GM18867 (cell line): Measurements from ENCODE around the gene RPUSD1.
"Not testable (repeated sequence)": the region's sequence is repeated elsewhere in the genome, so short reads cannot be mapped to it uniquely, and the experiment has no call there.

Source experiments
- ATAC-seq: cut with Tn5 transposase; IDR thresholded peaks from one replicate; pipeline ENCODE4 v1.9.1; 2021; ENCODE audit warnings: mild to moderate bottlenecking, moderate library complexity; ENCODE audit not compliant: unreplicated experiment

Gene RPUSD1

DNA sequence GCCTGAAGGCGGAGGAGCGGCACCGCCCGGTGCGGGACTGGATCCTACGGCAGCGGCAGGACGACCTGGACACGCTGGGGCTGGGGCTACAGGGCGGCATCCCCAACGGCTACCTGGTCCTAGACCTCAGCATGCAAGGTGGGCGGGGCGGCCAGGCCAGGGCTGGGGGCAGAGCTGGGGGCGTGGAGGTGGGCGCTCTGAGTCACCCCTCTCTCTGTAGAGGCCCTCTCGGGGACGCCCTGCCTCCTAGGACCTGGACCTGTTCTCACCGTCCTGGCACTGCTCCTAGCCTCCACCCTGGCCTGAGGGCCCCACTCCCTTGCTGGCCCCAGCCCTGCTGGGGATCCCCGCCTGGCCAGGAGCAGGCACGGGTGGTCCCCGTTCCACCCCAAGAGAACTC, 19.8 kb downstream of the RPUSD1 start:
- no peak for ATAC-seq

DNA sequence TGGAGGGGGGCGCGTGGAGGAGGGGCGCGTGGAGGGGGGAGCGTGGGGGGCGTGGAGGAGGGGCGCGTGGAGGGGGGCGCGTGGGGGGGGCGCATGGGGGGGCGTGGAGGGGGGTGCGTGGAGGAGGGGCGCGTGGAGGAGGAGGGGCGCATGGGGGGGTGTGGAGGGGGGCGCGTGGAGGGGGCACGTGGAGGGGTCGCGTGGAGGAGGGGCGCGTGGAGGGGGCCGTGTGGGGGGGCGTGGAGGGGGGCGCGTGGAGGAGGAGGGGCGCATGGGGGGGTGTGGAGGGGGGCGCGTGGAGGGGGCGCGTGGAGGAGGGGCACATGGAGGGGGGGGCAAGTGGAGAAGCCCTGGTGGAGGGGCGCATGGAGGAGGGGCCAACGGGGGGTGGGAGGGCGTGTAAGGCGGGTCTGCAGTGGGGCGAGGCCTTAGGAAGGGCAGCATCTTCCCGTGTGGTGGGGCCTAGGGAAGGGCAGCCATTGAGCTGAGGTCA, 20.4 kb downstream of the RPUSD1 start:
- no peak for ATAC-seq

DNA sequence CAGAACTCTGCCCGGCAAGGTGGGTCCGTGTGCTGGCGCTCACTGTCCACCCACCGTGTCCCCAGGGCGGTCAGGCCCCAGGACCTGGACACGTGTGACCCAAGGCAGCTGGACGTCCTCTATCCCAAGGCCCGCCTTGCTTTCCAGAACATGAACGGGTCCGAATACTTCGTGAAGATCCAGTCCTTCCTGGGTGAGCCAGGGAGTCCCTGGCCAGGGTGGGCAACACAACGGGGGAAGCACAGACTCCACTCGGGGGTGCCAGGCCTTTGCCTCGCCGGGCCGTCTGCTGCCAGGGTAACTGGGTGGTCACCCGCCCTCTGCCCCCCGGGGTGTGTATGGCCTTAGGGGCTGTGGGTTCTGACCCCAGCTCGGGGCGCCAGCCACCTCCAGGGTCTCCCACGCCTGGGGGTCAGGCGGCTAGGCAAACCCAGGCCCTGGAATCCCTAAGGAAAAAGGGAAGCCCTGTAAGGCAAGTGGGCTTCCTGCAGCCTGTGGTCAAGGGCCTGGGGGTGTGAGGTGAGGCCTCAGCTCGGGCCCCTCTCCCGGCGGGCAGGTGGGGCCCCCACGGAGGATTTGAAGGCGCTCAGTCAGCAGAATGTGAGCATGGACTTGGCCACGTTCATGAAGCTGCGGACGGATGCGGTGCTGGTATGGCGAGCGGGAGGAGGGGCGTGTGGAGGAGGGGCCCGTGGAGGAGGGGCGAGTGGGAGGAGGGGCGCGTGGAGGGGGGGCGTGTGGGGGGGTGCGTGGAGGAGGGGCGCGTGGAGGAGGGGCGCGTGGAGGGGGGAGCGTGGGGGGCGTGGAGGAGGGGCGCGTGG, 21.2 kb downstream of the RPUSD1 start:
- ATAC-seq, result no peak

DNA sequence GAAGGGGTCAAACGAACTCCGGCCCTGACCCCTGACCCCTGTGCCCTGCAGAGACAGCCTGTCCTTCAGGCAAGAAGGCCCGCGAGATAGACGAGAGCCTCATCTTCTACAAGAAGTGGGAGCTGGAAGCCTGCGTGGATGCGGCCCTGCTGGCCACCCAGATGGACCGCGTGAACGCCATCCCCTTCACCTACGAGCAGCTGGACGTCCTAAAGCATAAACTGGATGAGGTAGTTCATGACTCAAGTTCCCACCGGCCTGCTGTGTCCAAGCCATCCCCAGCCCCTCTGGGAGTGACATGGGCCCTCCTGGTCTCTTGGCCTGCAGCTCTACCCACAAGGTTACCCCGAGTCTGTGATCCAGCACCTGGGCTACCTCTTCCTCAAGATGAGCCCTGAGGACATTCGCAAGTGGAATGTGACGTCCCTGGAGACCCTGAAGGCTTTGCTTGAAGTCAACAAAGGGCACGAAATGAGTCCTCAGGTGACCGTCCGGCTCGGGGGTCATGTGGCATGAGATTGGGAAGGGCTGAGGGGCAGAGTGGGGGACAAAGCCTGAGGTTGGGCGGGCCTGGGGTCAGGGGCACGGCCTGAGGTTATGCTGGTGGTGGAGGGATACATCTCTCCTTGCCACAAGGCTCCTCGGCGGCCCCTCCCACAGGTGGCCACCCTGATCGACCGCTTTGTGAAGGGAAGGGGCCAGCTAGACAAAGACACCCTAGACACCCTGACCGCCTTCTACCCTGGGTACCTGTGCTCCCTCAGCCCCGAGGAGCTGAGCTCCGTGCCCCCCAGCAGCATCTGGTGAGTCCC, 22.0 kb downstream of the RPUSD1 start:
- ATAC-seq, result no peak

DNA sequence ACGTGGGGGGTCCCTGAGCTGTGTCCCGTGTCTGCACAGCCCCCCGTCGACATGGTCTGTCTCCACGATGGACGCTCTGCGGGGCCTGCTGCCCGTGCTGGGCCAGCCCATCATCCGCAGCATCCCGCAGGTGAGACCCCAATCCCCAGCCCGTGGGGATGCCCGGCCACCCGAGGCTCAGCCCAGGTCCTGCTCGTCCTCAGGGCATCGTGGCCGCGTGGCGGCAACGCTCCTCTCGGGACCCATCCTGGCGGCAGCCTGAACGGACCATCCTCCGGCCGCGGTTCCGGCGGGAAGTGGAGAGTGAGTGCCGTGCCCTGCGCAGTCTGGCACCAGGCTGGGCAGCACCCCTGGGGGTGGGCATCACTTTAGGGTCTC, 22.7 kb downstream of the RPUSD1 start:
- ATAC-seq, result no peak

DNA sequence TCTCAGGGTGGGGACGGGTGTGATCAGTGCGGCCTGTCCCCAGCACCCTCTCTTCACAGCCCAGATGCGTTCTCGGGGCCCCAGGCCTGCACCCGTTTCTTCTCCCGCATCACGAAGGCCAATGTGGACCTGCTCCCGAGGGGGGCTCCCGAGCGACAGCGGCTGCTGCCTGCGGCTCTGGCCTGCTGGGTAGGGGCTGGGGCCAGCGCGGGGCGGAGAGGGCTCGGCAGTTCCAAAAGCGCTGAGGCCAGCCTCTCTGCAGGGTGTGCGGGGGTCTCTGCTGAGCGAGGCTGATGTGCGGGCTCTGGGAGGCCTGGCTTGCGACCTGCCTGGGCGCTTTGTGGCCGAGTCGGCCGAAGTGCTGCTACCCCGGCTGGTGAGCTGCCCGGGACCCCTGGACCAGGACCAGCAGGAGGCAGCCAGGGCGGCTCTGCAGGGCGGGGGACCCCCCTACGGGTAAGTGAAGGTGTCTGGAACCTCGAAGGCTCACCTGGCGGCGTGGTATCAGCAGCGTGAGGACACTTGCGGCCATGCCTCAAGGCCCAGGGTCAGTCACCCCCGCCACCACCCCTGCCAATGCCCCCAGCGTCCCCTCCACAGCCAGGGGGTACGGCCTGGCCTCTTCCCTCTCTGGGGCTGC, 23.2 kb downstream of the RPUSD1 start:
- ATAC-seq, result no peak

DNA sequence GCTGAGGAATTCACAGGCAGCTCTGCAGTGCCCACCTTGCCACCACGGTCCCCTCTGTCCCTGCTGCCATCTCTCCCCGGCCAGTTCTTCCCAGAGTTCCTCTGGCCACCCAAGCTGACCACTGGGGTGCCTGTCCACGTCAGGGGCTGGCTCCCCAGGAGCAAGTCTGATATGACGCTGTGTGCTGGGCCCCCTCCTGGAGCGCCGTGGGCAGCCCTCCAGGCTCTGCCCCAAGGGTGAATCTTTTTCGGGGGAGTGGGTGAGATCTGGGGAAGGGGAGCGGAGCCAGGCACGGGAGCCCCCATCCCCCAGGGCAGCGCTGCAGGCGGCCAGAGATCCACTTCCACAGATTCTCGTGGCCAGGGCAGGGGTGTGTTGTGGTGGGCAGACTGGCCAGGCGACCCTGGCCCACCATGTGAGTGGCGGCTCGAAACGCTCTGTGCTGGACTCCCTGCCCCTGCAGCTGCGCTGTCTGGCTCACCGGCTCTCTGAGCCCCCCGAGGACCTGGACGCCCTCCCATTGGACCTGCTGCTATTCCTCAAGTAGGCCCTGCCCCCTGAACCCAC, 23.9 kb downstream of the RPUSD1 start:
- ATAC-seq, result no peak

DNA sequence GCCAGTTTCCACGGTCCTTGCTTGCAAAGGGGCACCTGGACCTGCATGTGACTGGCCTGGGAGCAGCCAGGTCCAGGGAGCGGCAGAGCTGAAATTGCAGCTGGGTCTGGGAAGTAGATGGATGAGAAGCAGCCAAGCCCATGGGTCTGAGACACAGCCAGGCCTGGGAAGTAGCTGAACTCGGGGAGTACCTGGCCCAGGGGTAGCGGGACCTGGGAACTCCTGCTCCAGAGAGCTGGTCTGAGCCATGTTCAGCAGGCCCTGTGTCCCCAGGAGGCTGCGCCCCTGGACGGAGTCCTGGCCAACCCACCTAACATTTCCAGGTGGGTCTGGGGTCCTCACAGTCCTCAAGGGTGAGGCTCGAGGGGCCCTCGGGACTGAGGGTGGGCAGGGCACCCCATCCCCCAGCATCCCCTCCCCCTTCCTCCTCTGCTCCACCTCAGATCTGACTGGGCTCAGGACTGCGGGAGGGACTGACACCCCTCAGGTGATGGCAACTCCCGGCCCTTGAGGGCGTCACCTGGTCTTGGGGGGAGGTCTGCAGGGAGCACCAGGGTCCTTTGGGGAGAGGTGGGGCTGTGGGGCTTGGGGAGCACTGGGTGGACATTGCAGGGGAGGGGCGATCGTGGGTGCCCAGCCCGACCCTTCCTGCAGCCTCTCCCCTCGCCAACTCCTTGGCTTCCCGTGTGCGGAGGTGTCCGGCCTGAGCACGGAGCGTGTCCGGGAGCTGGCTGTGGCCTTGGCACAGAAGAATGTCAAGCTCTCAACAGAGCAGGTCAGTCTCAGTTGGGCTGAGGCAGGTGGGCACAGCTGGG, 24.6 kb downstream of the RPUSD1 start:
- ATAC-seq, result no peak

DNA sequence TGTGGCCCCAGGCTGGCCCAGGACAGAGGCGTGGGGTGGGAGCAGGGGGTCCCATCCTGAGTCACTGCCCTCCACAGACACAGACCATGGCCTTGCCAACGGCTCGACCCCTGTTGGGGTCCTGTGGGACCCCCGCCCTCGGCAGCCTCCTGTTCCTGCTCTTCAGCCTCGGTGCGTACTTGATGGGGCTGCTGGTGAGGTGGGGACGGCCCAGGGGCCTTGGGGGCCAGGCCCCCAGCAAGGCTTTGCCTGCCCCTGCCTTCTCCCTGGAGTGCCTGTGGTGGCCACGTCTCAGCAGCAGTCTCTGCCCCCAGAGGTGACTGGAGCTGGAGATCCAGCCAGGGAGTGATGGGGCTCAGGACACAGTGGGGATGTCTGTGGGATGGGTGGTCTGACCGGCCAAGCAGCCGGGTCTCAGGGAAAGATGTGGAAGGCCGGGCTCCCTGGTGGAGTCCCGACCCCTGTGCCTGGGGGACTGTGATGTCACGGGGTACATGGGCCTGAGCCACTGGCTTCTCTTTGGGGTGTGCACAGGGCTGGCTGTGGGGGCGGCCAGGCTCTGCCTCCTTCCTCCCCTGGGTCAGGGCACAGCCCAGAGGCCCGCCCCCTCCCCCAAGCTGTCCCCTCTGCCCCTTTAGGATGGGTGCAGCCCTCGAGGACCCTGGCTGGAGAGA, 25.4 kb downstream of the RPUSD1 start:
- ATAC-seq, result no peak

DNA sequence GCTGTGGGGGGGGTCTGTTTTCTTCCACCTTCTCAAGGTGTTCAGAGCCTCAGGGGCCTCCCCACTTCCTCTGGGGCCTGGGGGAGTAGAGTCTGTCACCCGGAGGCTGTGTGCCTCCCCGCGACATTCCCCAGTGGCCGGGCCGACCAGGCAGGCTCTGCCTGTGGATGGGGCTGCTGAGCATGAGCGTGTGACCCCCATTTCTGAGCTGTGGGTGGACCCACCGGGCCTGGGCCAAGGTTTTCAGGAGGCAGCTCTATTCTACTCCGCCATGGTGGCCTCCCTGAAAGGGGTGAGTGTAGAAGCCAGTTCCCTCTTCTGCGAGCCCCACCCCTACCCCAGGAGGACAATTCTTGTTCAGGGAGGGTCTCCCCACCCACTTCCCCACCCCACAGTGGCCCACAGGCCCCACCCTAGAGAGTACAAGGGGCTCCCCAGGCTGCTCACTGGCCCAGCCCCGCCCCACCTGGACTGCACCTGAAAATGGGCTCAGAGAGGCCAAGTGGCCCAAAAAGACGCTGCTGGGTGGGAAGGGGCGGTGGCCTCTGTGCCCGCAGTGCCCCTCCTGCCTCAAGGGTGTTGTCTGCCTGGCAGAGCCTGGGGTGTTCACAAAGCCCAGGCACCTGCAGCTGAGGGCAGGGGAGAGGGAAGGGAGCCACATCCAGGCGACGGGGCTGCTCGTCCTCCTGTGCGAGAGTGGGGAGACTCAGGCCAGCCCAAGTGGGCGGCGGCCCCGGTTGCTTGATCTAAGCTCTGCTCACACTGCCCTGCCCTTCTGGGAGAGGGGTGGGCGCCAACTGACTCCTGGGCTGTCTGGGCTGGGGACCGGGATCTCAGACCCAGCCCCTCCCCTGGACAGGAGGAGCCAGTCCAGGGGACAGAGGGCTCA, 26.3 kb downstream of the RPUSD1 start:
- ATAC-seq, result no peak

DNA sequence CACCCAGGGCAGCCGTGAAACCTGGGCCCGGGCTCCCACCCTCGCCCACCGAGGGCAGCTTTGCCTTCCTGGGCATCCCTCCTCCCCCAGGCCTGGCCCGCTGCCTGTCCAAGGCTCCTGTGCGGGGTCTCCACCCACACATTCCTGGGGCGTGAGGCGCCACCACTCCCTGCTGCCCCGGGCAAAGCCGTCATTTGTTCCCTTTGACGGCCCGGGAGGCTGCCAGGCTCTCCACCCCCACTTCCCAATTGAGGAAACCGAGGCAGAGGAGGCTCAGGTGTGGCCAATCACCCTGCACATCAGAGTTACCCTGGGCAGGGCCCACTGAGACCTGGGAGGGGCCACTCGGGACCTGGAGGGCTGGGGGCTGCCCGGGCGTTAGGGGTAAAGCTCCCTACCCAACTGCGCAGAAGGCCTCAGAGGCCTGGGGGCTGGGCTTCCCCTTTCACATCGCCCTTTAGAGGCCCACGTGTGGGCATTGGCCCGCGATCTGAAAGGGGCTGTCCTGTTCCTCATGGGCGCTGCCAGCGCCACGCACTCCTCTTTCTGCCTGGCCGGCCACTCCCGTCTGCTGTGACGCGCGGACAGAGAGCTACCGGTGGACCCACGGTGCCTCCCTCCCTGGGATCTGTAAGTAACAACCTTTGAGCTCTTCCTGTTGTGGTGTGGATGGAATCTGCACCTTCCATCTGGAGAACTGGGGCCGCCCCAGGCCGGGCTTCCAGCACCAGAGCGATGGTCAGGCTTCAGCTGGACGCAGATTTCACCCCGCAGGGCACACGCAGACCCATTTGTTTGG, 27.4 kb downstream of the RPUSD1 start, which contains the start of gene MSLN:
MSLN (plus strand) TSS at position 190 of the 799 bp plus-strand sequence. CDS start 1,947 bp downstream, outside the sequence.
- no peak for ATAC-seq

DNA sequence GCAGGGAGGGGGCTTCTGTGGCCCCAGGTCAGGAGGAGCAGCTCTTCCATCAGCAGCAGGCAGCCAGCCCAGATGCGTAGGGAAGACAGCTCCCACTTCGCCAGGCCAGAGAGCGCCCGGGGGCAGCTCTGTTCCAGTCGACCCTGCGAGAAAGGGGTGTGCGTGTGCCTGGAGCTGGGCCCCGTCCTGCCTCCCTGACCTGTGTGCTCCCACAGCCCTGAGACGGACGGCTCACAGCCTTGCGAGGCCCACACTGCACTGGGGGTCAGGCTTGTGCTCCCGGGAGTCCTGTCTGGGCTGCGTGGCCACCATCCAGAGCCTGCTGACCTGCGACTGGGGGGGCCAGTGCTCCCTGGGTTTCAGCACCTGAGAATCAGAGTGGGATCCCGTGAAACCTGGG, 28.1 kb downstream of the RPUSD1 start:
- no peak for ATAC-seq

DNA sequence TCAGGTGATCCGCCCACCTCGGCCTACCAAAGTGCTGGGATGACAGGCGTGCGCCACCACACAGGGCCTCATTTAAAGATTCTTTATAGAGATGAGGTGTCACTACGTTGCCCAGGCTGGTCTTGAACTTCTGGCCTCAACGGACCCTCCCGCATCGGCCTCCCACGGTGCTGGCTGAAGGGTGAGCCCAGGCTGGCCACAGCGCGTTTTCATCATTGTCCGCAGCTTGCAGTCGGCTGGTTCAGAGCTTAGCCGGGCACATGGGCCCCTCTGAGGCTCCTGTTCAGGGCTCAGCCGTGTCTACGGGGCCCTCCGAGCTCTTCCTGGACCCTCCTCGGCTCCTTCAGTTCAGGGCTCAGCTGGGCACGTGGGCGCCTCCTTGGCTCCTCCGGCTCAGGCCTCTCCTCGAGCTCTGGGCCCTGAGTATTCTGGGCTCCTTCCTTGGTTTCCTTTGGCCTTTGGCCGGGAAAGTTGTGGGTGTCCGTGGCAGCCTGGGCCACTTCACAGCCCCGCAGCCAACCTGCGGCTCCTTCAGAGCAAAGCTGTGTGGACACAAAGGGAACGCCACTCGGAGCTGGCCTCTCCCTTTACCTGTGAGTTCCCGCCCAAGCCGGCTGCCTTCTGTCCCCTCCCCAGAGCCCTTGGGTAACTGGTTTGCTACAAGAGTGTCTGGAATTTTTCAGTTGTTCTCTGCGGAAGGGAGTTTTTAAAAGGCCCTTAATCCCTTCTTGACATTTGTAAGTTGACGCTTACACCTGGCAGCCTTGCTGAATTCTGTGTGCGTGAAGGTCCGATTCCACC, 28.9 kb downstream of the RPUSD1 start:
- ATAC-seq, result no peak

DNA sequence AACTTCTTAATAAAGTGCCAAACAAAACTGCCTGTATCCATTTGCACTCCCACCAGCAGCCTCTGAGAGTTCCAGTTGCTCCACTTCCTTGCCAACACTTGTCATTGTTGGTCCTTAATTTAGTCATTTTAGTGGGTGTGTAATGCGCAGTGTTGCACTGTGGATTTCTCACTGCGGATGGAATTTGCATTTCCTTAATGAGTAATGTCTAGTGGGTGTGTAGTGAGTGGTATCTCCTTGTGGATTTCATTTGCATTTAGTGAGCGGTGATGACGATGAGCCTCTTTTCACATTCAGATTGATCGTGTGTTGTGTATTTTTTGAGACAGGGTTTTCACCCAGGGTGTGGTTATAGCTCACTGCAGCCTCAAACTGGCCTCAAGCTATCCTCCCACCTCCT, 31.8 kb downstream of the RPUSD1 start:
- no peak for ATAC-seq

DNA sequence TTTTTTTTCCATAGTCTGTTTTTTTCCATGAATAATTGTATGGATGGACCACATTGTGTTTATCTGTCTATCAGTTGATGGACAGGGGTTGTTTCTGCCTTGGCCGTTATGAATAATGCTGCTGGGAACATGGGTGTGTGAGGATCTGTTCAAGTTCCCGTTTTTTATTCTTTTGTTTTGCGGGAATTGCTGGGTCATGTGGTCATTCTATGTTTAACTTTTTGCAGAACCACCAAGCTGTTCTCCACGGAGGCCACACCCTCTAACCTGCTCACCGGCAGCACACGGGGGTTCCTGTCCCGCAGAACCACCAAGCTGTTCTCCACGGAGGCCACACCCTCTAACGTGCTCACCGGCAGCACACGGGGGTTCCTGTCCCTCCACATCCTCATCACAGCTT, 33.5 kb downstream of the RPUSD1 start:
- no peak for ATAC-seq

DNA sequence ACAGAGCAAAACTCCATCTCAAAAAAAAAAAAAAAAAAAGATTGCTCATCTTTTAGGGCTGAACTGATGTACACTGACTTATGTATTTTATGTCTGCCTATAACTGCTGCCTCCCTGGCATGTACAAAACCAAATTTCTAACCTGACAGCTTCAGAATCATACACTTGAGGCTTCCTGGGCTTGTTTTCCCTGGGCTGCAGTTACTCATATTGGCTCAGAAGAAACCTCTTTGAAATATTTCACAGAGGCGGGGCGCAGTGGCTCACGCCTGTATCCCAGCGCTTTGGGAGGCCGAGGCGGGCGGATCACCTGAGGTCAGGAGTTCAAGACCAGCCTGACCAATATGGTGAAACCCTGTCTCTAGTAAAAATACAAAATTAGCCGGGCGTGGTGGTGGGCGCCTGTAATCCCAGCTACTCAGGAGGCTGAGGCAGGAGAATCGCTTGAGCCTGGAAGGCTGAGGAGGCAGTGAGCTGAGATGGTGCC, 34.0 kb downstream of the RPUSD1 start:
- ATAC-seq, result not testable (repeated sequence)

DNA sequence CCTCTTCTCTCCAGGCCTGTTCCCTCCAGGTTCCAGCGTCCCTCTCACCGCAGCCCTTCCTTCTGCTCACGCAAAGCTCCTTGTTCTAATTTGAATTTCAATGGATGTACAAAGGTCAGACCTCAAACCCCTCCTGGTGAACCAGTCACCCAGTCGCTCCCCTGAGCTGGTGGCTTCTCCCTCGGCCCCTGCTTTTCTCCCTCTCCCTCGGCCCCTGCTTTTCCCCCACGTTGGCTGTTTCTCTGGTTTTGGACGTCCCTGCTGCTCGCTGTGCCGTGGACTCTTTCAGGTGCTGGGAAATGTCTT, 36.2 kb downstream of the RPUSD1 start:
- ATAC-seq, result no peak
